ENCODE data around the gene KHDC1. TPM values are rescaled to one million over a fixed set of nuclear protein-coding genes. Genes with fewer than 3 reads are reported as not detected.
"Not testable (repeated sequence)": the region's sequence is repeated elsewhere in the genome, so short reads cannot be mapped to it uniquely, and the experiment has no call there.

KHDC1 gene
- total and polyA plus RNA-seq, 2 experiments from 2014 or later = 8.0 to 17.1 TPM

- Histone ChIP-seq H3K4me1 (ENCODE audit: low read depth) (no peaks in the 10 kb centered on the region), H3K36me3 (no peaks in the 10 kb centered on the region), H3K27ac (no peak overlapping the region), H3K9me3 (ENCODE audit: low read depth) (no peaks in the 10 kb centered on the region), H3K4me3 (no peak overlapping the region), H3K27me3 (no peaks in the 10 kb centered on the region)
- DNase-seq (ENCODE audit: low read depth in 1 of 2, low spot score in 1 of 2) = peak; percentile 41 to 74
- peak; percentile 53 for TF ChIP-seq CTCF (IDR thresholded peaks at IDR 0.05; ENCODE audit: low read depth, low read length)
Observed at GRCh38 chr6:73285674-73286283, 22.8 kb upstream of the KHDC1 start.

- Histone ChIP-seq H3K27ac (no peak overlapping the region), H3K4me1 (ENCODE audit: low read depth) (no peaks in the 10 kb centered on the region), H3K36me3 (no peaks in the 10 kb centered on the region), H3K9me3 (ENCODE audit: low read depth) (no peaks in the 10 kb centered on the region), H3K4me3 (no peak overlapping the region), H3K27me3 (no peaks in the 10 kb centered on the region)
- no peak for DNase-seq (ENCODE audit: low read depth in 1 of 2, low spot score in 1 of 2)
- no peak for TF ChIP-seq CTCF (IDR thresholded peaks at IDR 0.05; ENCODE audit: low read depth, low read length)
Observed at GRCh38 chr6:73282871-73283270, 19.9 kb upstream of the KHDC1 start.

GRCh38 chr6:73281684-73282083 is 18.7 kb upstream of the KHDC1 start:
- DNase-seq (ENCODE audit: low read depth in 1 of 2, low spot score in 1 of 2); H3K4me3 ChIP-seq; H3K27ac ChIP-seq; H3K27me3 ChIP-seq; H3K9me3 ChIP-seq (ENCODE audit: low read depth); H3K4me1 ChIP-seq (ENCODE audit: low read depth); H3K36me3 ChIP-seq: not testable (repeated sequence)

GRCh38 chr6:73269296-73269695 is 6.3 kb upstream of the KHDC1 start:
- not testable (repeated sequence) for H3K27me3 ChIP-seq; H3K9me3 ChIP-seq (ENCODE audit: low read depth); DNase-seq (ENCODE audit: low read depth in 1 of 2, low spot score in 1 of 2); H3K4me1 ChIP-seq (ENCODE audit: low read depth); H3K4me3 ChIP-seq; H3K27ac ChIP-seq; H3K36me3 ChIP-seq

GRCh38 chr6:73268896-73269295 is 5.9 kb upstream of the KHDC1 start:
- H3K27me3 ChIP-seq; H3K4me3 ChIP-seq; H3K4me1 ChIP-seq (ENCODE audit: low read depth); H3K36me3 ChIP-seq; H3K9me3 ChIP-seq (ENCODE audit: low read depth); DNase-seq (ENCODE audit: low read depth in 1 of 2, low spot score in 1 of 2); H3K27ac ChIP-seq: not testable (repeated sequence)

- Histone ChIP-seq H3K36me3 (no peaks in the 10 kb centered on the region), H3K27me3 (no peaks in the 10 kb centered on the region), H3K4me1 (ENCODE audit: low read depth) (peaks cover 5% of the 10 kb centered on the region), H3K27ac (no peak overlapping the region), H3K9me3 (ENCODE audit: low read depth) (no peaks in the 10 kb centered on the region), H3K4me3 (no peak overlapping the region)
- no peak for TF ChIP-seq CTCF (IDR thresholded peaks at IDR 0.05; ENCODE audit: low read depth, low read length)
- DNase-seq (ENCODE audit: low read depth in 1 of 2, low spot score in 1 of 2) = no peak
Observed at GRCh38 chr6:73264446-73264845, 1.4 kb upstream of the KHDC1 start.

- Histone ChIP-seq H3K9me3 (ENCODE audit: low read depth) (no peaks in the 10 kb centered on the region), H3K36me3 (no peaks in the 10 kb centered on the region), H3K27me3 (no peaks in the 10 kb centered on the region), H3K4me3 (peak overlapping the region; percentile 45), H3K27ac (peak overlapping the region; percentile 29), H3K4me1 (ENCODE audit: low read depth) (peaks cover 5% of the 10 kb centered on the region)
- peak in 1 of 2 donors; percentile 3 for DNase-seq (ENCODE audit: low read depth in 1 of 2, low spot score in 1 of 2)
- no peak for TF ChIP-seq CTCF (IDR thresholded peaks at IDR 0.05; ENCODE audit: low read depth, low read length)
Observed at GRCh38 chr6:73263570-73263909, 544 bp upstream of the KHDC1 start.
